ENCODE results near the gene FARP2. TPM values are rescaled to one million over a fixed set of nuclear protein-coding genes. Genes with fewer than 3 reads are reported as not detected.

Gene FARP2
- total and polyA plus RNA-seq, 11 donors, result 7.9 to 31.8 (median 20.1) TPM

- peak overlapping the region in 1 of 12 donors; percentile 12 for H3K27ac ChIP-seq
- H3K4me3 ChIP-seq, result no peak overlapping the region
- peaks cover 0 to 53% (median 37%) of the 10 kb centered on the region in 9 donors for H3K36me3 ChIP-seq
- peaks cover 8 to 57% (median 39%) of the 10 kb centered on the region in 12 donors for H3K4me1 ChIP-seq
- ATAC-seq (no peak), DNase-seq (no peak)
- intact Hi-C loops (cut with DNase I), result no loop called here
- H3K27me3 ChIP-seq, result no peaks in the 10 kb centered on the region
- no peaks in the 10 kb centered on the region for H3K9me3 ChIP-seq
- TF ChIP-seq POLR2A (IDR thresholded peaks at IDR 0.05), result no peak
- TF ChIP-seq CTCF (IDR thresholded peaks at IDR 0.05), result no peak
Measured at GRCh38 chr2:241324775-241325174, 31.3 kb upstream of the FARP2 start.

- whole genome bisulfite sequencing, 4 donors, result 96 to 98% (median 97%) methylated on average over 1 of the region's 1 CpG
- Histone ChIP-seq H3K36me3 (peaks cover 0 to 58% (median 42%) of the 10 kb centered on the region in 9 donors), H3K27me3 (no peaks in the 10 kb centered on the region), H3K4me3 (no peak overlapping the region), H3K27ac (no peak overlapping the region), H3K4me1 (peaks cover 6 to 52% (median 34%) of the 10 kb centered on the region in 12 donors), H3K9me3 (no peaks in the 10 kb centered on the region)
- TF ChIP-seq POLR2A (IDR thresholded peaks at IDR 0.05), result no peak
- TF ChIP-seq CTCF (IDR thresholded peaks at IDR 0.05), result no peak
- ATAC-seq (no peak), DNase-seq (no peak)
- intact Hi-C loops (cut with DNase I), result no loop called here
Measured at GRCh38 chr2:241325257-241325656, 30.8 kb upstream of the FARP2 start.

- TF ChIP-seq CTCF (IDR thresholded peaks at IDR 0.05) (no peak), POLR2A (IDR thresholded peaks at IDR 0.05) (no peak)
- peaks cover 0 to 86% (median 56%) of the 10 kb centered on the region in 9 donors for H3K36me3 ChIP-seq
- H3K4me1 ChIP-seq, result peaks cover 0 to 6% (median under 1%) of the 10 kb centered on the region in 12 donors
- no peaks in the 10 kb centered on the region for H3K27me3 ChIP-seq
- no peak overlapping the region for H3K4me3 ChIP-seq
- 88 to 92% (median 92%) methylated on average over 11 of the region's 11 CpGs for WGBS, 4 donors
- H3K27ac ChIP-seq, result no peak overlapping the region
- no peaks in the 10 kb centered on the region for H3K9me3 ChIP-seq
- DNase-seq, result no peak
- intact Hi-C loops (cut with DNase I), result no loop called here
- no peak for ATAC-seq
Measured at GRCh38 chr2:241329669-241330615, 26.1 kb upstream of the FARP2 start.

GRCh38 chr2:241330616-241330981 lies 25.5 kb upstream of the FARP2 start:
- Histone ChIP-seq H3K36me3 (peaks cover 0 to 86% (median 56%) of the 10 kb centered on the region in 9 donors), H3K27ac (no peak overlapping the region), H3K4me1 (no peaks in the 10 kb centered on the region), H3K27me3 (no peaks in the 10 kb centered on the region), H3K4me3 (no peak overlapping the region), H3K9me3 (no peaks in the 10 kb centered on the region)
- whole genome bisulfite sequencing, 4 donors, result 82 to 92% (median 89%) methylated on average over 4 of the region's 4 CpGs
- intact Hi-C loops (cut with DNase I), result no loop called here
- no peak for ATAC-seq
- DNase-seq, result no peak
- TF ChIP-seq CTCF (IDR thresholded peaks at IDR 0.05) (no peak), POLR2A (IDR thresholded peaks at IDR 0.05) (no peak)

All from heart left ventricle (tissue), 16 donors.